ENCODE measurements around the gene IGF1R.

The IGF1R gene

DNA sequence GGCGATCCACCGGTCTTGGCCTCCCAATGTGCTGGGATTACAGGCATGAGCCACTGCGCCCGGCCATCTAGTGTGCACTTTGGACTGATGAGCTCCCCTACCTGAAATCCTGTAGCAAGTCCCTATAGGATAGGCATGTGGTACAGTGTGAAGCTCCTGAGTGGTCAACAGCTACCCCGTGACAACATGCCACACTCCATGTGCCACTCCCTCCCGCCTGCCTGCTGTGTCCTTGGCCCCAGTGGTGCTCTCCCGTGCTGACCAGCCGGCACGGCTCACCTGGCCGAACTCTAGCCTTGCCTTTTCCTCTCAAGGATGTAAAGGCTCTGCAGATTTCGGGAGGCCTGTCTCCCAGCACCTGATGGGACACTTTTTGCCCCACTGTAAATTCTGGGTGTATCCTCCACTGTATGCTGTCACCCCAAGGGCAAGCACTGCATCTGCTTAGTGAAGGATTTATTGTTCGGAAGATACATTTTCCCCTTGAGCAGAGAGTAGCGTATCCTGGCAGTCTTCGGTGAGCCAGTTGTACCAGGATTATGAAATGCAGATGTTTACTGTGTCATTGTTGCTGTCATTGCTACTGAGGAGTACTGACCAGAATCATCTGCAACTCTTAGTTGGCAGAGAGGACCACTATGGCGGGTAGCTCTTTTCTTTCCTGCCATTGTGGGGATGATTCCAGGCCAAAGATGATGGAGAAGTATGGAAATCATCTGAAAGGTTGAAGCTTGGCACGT is 64.7 kb downstream of the IGF1R start:
- Histone ChIP-seq H3K36me3 (ENCODE audit: control insufficient read depth in 1 of 2, insufficient read depth in 2 of 2, low read length in 2 of 2) (peaks cover 5 to 16% of the 10 kb centered on the region in 2 donors), H3K9me3 (ENCODE audit: control insufficient read depth in 1 of 2, low read length in 2 of 2) (no peaks in the 10 kb centered on the region), H3K4me3 (ENCODE audit: low read depth in 1 of 2, low read length in 2 of 2) (no peak overlapping the region), H3K27me3 (ENCODE audit: low read depth, low read length) (no peaks in the 10 kb centered on the region), H3K4me1 (ENCODE audit: control insufficient read depth in 1 of 2, insufficient read depth in 2 of 2, low read length in 2 of 2) (peaks cover 0 to 33% of the 10 kb centered on the region in 2 donors), H3K27ac (ENCODE audit: low read length) (no peak overlapping the region)

DNA sequence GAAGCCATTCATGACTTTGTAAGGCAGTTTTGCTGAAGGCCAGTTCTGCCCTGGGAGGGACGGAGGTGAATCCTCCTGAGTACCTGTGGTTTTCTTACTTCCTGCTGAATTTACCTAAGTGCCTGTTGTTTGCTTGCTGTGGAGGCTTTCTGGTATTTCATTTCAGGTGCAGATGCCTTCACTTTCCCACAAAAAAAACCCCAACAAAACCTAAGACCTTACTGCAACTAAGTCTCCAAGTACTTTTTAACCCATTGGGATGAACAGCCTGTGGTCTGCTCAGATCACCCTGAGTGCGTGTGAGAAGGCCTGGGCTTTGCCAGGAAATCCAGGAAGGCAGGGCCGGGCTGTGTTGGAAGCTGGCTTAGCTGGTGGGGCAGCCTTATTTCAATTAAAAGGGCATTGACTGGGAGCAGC is 65.3 kb downstream of the IGF1R start:
- Histone ChIP-seq H3K27ac (ENCODE audit: low read length) (no peak overlapping the region), H3K36me3 (ENCODE audit: control insufficient read depth in 1 of 2, insufficient read depth in 2 of 2, low read length in 2 of 2) (peaks cover 0 to 11% of the 10 kb centered on the region in 2 donors), H3K9me3 (ENCODE audit: control insufficient read depth in 1 of 2, low read length in 2 of 2) (no peaks in the 10 kb centered on the region), H3K4me3 (ENCODE audit: low read depth in 1 of 2, low read length in 2 of 2) (no peak overlapping the region), H3K27me3 (ENCODE audit: low read depth, low read length) (no peaks in the 10 kb centered on the region), H3K4me1 (ENCODE audit: control insufficient read depth in 1 of 2, insufficient read depth in 2 of 2, low read length in 2 of 2) (peaks cover 0 to 33% of the 10 kb centered on the region in 2 donors)

GRCh38 chr15:98714922-98715321 is 66.6 kb downstream of the IGF1R start:
- Histone ChIP-seq H3K27me3 (ENCODE audit: low read depth, low read length) (no peaks in the 10 kb centered on the region), H3K4me3 (ENCODE audit: low read depth in 1 of 2, low read length in 2 of 2) (no peak overlapping the region), H3K9me3 (ENCODE audit: control insufficient read depth in 1 of 2, low read length in 2 of 2) (no peaks in the 10 kb centered on the region), H3K36me3 (ENCODE audit: control insufficient read depth in 1 of 2, insufficient read depth in 2 of 2, low read length in 2 of 2) (peaks cover 0 to 11% of the 10 kb centered on the region in 2 donors), H3K4me1 (ENCODE audit: control insufficient read depth in 1 of 2, insufficient read depth in 2 of 2, low read length in 2 of 2) (peaks cover 0 to 37% of the 10 kb centered on the region in 2 donors), H3K27ac (ENCODE audit: low read length) (no peak overlapping the region)

GRCh38 chr15:98715401-98715800 is 67.1 kb downstream of the IGF1R start:
- Histone ChIP-seq H3K9me3 (ENCODE audit: control insufficient read depth in 1 of 2, low read length in 2 of 2) (no peaks in the 10 kb centered on the region), H3K36me3 (ENCODE audit: control insufficient read depth in 1 of 2, insufficient read depth in 2 of 2, low read length in 2 of 2) (peaks cover 0 to 11% of the 10 kb centered on the region in 2 donors), H3K4me3 (ENCODE audit: low read depth in 1 of 2, low read length in 2 of 2) (peak overlapping the region in 1 of 2 donors; percentile 6), H3K27me3 (ENCODE audit: low read depth, low read length) (no peaks in the 10 kb centered on the region), H3K27ac (ENCODE audit: low read length) (no peak overlapping the region), H3K4me1 (ENCODE audit: control insufficient read depth in 1 of 2, insufficient read depth in 2 of 2, low read length in 2 of 2) (peaks cover 0 to 40% of the 10 kb centered on the region in 2 donors)

GRCh38 chr15:98715890-98716443 is 67.6 kb downstream of the IGF1R start:
- peaks cover 0 to 9% of the 10 kb centered on the region in 2 donors for H3K36me3 ChIP-seq (ENCODE audit: control insufficient read depth in 1 of 2, insufficient read depth in 2 of 2, low read length in 2 of 2)
- H3K4me3 ChIP-seq (ENCODE audit: low read depth in 1 of 2, low read length in 2 of 2): no peak overlapping the region
- peaks cover 0 to 43% of the 10 kb centered on the region in 2 donors for H3K4me1 ChIP-seq (ENCODE audit: control insufficient read depth in 1 of 2, insufficient read depth in 2 of 2, low read length in 2 of 2)
- H3K9me3 ChIP-seq (ENCODE audit: control insufficient read depth in 1 of 2, low read length in 2 of 2): no peaks in the 10 kb centered on the region
- no peaks in the 10 kb centered on the region for H3K27me3 ChIP-seq (ENCODE audit: low read depth, low read length)
- no peak overlapping the region for H3K27ac ChIP-seq (ENCODE audit: low read length)

DNA sequence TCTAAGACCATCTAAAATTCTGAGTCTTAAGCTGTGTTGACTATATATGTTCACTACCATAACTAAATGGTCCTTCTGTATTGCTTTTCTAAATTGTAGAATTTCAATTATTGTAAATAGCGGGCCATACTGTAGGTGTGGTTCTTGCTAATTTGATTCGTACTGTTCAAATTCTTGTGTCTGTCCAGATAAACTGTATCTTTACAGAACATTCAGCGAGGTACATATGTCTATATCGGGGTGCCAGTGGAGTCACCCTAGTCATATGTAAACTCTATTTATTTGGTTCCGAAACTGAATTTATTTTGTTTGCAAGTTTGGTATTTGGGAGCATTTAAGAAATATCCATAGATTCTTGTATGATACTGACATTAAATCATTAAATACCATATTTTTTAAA is 69.0 kb downstream of the IGF1R start:
- H3K27me3 ChIP-seq (ENCODE audit: low read depth, low read length): no peaks in the 10 kb centered on the region
- H3K4me3 ChIP-seq (ENCODE audit: low read depth in 1 of 2, low read length in 2 of 2): no peak overlapping the region
- no peaks in the 10 kb centered on the region for H3K36me3 ChIP-seq (ENCODE audit: control insufficient read depth in 1 of 2, insufficient read depth in 2 of 2, low read length in 2 of 2)
- H3K9me3 ChIP-seq (ENCODE audit: control insufficient read depth in 1 of 2, low read length in 2 of 2): no peaks in the 10 kb centered on the region
- peaks cover 0 to 54% of the 10 kb centered on the region in 2 donors for H3K4me1 ChIP-seq (ENCODE audit: control insufficient read depth in 1 of 2, insufficient read depth in 2 of 2, low read length in 2 of 2)
- no peak overlapping the region for H3K27ac ChIP-seq (ENCODE audit: low read length)

GRCh38 chr15:98717942-98718341 is 69.6 kb downstream of the IGF1R start:
- Histone ChIP-seq H3K36me3 (ENCODE audit: control insufficient read depth in 1 of 2, insufficient read depth in 2 of 2, low read length in 2 of 2) (no peaks in the 10 kb centered on the region), H3K27me3 (ENCODE audit: low read depth, low read length) (no peaks in the 10 kb centered on the region), H3K27ac (ENCODE audit: low read length) (no peak overlapping the region), H3K4me1 (ENCODE audit: control insufficient read depth in 1 of 2, insufficient read depth in 2 of 2, low read length in 2 of 2) (peaks cover 0 to 55% of the 10 kb centered on the region in 2 donors), H3K4me3 (ENCODE audit: low read depth in 1 of 2, low read length in 2 of 2) (peak overlapping the region in 1 of 2 donors; percentile 32), H3K9me3 (ENCODE audit: control insufficient read depth in 1 of 2, low read length in 2 of 2) (no peaks in the 10 kb centered on the region)

DNA sequence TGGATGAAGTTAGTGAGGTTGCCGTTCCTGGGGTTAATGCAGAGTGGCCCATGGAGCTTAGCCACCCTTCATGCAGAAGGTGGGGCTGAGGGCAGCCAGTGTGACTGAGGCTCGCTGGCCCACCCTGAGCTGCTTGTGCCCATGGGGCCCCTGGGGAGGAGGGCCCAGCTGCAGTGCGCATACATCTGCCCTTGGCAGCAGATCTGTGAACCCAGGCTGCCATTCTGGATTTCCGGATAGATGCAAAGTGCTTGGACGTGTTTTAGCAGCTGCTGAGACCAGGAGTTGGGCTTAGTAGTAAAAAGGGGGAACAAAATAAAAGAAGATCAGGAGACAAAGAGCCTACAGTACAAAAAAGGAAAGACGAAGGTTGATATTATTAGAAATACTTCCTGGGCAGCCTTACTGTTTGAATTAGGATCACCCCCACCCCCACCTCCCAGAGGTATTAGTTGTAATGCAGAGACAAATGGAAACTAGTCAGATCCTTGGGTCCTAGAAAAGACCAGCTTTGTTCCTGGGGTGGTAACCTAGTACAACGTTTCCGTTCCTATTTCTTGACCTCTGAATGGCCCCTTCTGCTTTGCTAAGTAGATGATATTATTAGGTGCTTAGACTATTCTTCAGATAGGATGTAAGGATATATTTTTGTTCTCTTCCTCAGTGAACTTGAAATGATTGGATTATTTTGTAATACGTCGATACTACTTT is 70.2 kb downstream of the IGF1R start:
- H3K4me1 ChIP-seq (ENCODE audit: control insufficient read depth in 1 of 2, insufficient read depth in 2 of 2, low read length in 2 of 2): peaks cover 0 to 53% of the 10 kb centered on the region in 2 donors
- H3K27ac ChIP-seq (ENCODE audit: low read length): no peak overlapping the region
- no peaks in the 10 kb centered on the region for H3K36me3 ChIP-seq (ENCODE audit: control insufficient read depth in 1 of 2, insufficient read depth in 2 of 2, low read length in 2 of 2)
- H3K9me3 ChIP-seq (ENCODE audit: control insufficient read depth in 1 of 2, low read length in 2 of 2): no peaks in the 10 kb centered on the region
- peak overlapping the region in 1 of 2 donors; percentile 32 for H3K4me3 ChIP-seq (ENCODE audit: low read depth in 1 of 2, low read length in 2 of 2)
- H3K27me3 ChIP-seq (ENCODE audit: low read depth, low read length): no peaks in the 10 kb centered on the region

DNA sequence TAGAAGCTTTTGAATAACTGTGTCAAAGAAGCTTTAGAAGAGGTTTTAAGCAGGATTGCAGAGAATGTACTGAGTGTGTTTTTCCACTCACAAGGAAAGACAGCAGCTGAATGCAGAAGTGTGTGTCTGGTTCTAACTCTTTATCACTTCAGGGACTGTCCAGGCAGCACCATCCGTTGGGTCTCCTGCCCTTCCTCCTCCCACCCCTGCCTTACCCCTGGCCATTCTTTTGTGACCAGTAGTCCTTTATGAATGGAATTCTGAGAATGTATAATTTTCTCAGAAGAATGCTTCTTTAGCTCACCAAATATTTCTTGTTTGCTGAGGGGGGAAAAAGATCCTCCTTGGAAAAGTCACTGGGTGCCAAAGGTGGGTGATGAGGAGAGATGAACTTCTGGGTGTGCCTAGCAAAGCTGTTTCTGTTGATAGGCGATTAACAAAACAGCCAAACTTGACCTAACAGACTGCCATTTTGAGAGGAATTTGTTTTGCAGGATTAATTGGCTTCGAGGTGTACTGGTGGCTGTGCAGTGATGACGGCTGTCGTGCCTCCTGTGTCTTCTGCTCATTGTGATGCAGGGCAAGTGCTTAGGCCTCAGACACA is 70.9 kb downstream of the IGF1R start:
- peak overlapping the region in 1 of 2 donors; percentile 32 for H3K4me3 ChIP-seq (ENCODE audit: low read depth in 1 of 2, low read length in 2 of 2)
- H3K27me3 ChIP-seq (ENCODE audit: low read depth, low read length): no peaks in the 10 kb centered on the region
- peaks cover 0 to 50% of the 10 kb centered on the region in 2 donors for H3K4me1 ChIP-seq (ENCODE audit: control insufficient read depth in 1 of 2, insufficient read depth in 2 of 2, low read length in 2 of 2)
- no peaks in the 10 kb centered on the region for H3K9me3 ChIP-seq (ENCODE audit: control insufficient read depth in 1 of 2, low read length in 2 of 2)
- H3K36me3 ChIP-seq (ENCODE audit: control insufficient read depth in 1 of 2, insufficient read depth in 2 of 2, low read length in 2 of 2): no peaks in the 10 kb centered on the region
- H3K27ac ChIP-seq (ENCODE audit: low read length): no peak overlapping the region

DNA sequence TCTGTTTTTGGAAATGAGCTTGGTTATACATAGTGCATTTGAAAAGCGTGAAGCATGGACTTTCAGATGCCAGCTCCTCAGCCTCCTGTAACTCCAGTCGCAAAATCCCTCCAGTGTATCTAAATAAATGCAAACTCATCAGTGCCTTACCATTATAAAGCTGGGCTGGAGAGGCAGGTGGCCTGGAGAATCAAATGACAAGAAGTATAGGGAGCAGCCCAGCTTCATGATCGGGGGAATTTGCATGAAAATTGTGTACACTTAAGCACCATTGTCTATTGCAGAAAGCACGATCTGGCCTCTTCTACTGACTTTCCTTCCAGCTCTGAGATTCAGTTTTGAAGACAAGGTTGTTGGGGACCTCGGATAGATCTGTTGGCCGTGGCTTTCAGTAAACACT is 71.7 kb downstream of the IGF1R start:
- no peaks in the 10 kb centered on the region for H3K9me3 ChIP-seq (ENCODE audit: control insufficient read depth in 1 of 2, low read length in 2 of 2)
- H3K4me1 ChIP-seq (ENCODE audit: control insufficient read depth in 1 of 2, insufficient read depth in 2 of 2, low read length in 2 of 2): peaks cover 3 to 46% of the 10 kb centered on the region in 2 donors
- H3K27ac ChIP-seq (ENCODE audit: low read length): no peak overlapping the region
- no peak overlapping the region for H3K4me3 ChIP-seq (ENCODE audit: low read depth in 1 of 2, low read length in 2 of 2)
- H3K36me3 ChIP-seq (ENCODE audit: control insufficient read depth in 1 of 2, insufficient read depth in 2 of 2, low read length in 2 of 2): no peaks in the 10 kb centered on the region
- H3K27me3 ChIP-seq (ENCODE audit: low read depth, low read length): no peaks in the 10 kb centered on the region

Data from muscle layer of duodenum (tissue), 2 donors.